H1 (cell line): ENCODE data around the gene CHST4.

Experiments used
- CTCF ChIP-seq, 3 experiments: IDR thresholded peaks; 1 replicate in 2 of 3; 2 replicates in 1 of 3; pipeline versions ENCODE4 v1.5.1 to v1.6.1; 2011; ENCODE audit warnings: low read length in 3 of 3, mild to moderate bottlenecking in 3 of 3, inconsistent platforms in 2 of 3, low read depth in 1 of 3, moderate library complexity in 1 of 3; ENCODE audit not compliant: insufficient read depth in 1 of 3; ENCODE audit errors: control extremely low read depth in 1 of 3
- ZNF274 ChIP-seq: IDR thresholded peaks from 2 replicates; pipeline ENCODE4 v1.7.0; 2012; ENCODE audit warnings: low read length, borderline replicate concordance; ENCODE audit errors: extremely low read depth

- TF ChIP-seq ZNF274: no peak
- no peak for TF ChIP-seq CTCF (IDR thresholded peaks at IDR 0.05; ENCODE audit: control extremely low read depth in 1 of 3, insufficient read depth in 1 of 3, low read depth in 1 of 3, low read length in 3 of 3)
Measured at GRCh38 chr16:71528257-71528656, 2.0 kb downstream of the CHST4 start.
